GM23338 (cell line): ENCODE results near the gene MAP3K14. TPM values are rescaled to one million over a fixed set of nuclear protein-coding genes. Genes with fewer than 3 reads are reported as not detected.

Source experiments
- ATAC-seq: fragments of 200-7000 bp; cut with Tn5 transposase; 3 replicates; pipeline ENCODE4 v1.9.1; 2020
- DNase-seq: peaks from one replicate; pipeline ENCODE4 v3.0.0-alpha.2; 2015; ENCODE audit warnings: low spot score
- H2AFZ ChIP-seq: fragments of 200-600 bp; sonication (generic); 2 replicates; pipeline ENCODE4 v1.8.0; 2016; ENCODE audit warnings: antibody characterized with exemption, mild to moderate bottlenecking, moderate library complexity
- H3F3A ChIP-seq: fragments of 200-600 bp; sonication (generic); replicated peaks from 2 replicates; pipeline ENCODE4 v1.8.0; 2017; ENCODE audit warnings: antibody characterized with exemption, mixed run types, low read depth
- H3K27ac ChIP-seq: fragments of 200-600 bp; sonication (generic); 2 replicates; pipeline ENCODE4 v1.6.1; 2016; ENCODE audit warnings: low read depth
- H3K27me3 ChIP-seq: fragments of 200-600 bp; sonication (generic); 2 replicates; pipeline ENCODE4 v1.8.0; 2016; ENCODE audit warnings: mild to moderate bottlenecking, mixed run types, moderate library complexity; ENCODE audit not compliant: insufficient read depth
- H3K36me3 ChIP-seq: fragments of 200-600 bp; sonication (generic); 2 replicates; pipeline ENCODE4 v1.8.0; 2016; ENCODE audit warnings: mild to moderate bottlenecking; ENCODE audit not compliant: insufficient read depth
- H3K4me1 ChIP-seq: fragments of 200-600 bp; sonication (generic); 2 replicates; pipeline ENCODE4 v1.8.0; 2016; ENCODE audit warnings: mild to moderate bottlenecking, moderate library complexity; ENCODE audit not compliant: insufficient read depth
- H3K4me2 ChIP-seq: fragments of 200-600 bp; sonication (generic); 2 replicates; pipeline ENCODE4 v1.7.1; 2017; ENCODE audit warnings: mixed run types
- H3K4me3 ChIP-seq: fragments of 200-600 bp; sonication (generic); 2 replicates; pipeline ENCODE4 v1.6.1; 2016; ENCODE audit warnings: mixed run types
- H3K79me2 ChIP-seq: fragments of 200-600 bp; sonication (generic); replicated peaks from 2 replicates; pipeline ENCODE4 v1.8.0; 2017; ENCODE audit warnings: mild to moderate bottlenecking; ENCODE audit not compliant: insufficient read depth
- H3K9me2 ChIP-seq: fragments of 200-600 bp; sonication (generic); 2 replicates; pipeline ENCODE4 v1.8.0; 2017; ENCODE audit not compliant: insufficient read depth
- H4K20me1 ChIP-seq: fragments of 200-600 bp; sonication (generic); replicated peaks from 2 replicates; pipeline ENCODE4 v1.8.0; 2017; ENCODE audit warnings: mild to moderate bottlenecking; ENCODE audit not compliant: insufficient read depth
- H3K27ac Mint-ChIP-seq: 2 replicates; pipeline ENCODE4 v1.8.0; 2020; ENCODE audit warnings: inconsistent platforms, mild to moderate bottlenecking, moderate library complexity, mixed read lengths
- H3K27me3 Mint-ChIP-seq: 3 replicates; pipeline ENCODE4 v1.8.0; 2022; ENCODE audit warnings: low read depth, mild to moderate bottlenecking, moderate library complexity, mixed read lengths, inconsistent platforms; ENCODE audit not compliant: insufficient read depth, poor library complexity
- H3K36me3 Mint-ChIP-seq: 3 replicates; pipeline ENCODE4 v1.8.0; 2021; ENCODE audit warnings: low read depth, mild to moderate bottlenecking, inconsistent platforms, moderate library complexity, mixed read lengths
- H3K4me1 Mint-ChIP-seq: 3 replicates; pipeline ENCODE4 v1.8.0; 2020; ENCODE audit warnings: mild to moderate bottlenecking, inconsistent platforms, mixed read lengths
- H3K4me3 Mint-ChIP-seq: 3 replicates; pipeline ENCODE4 v1.8.0; 2021; ENCODE audit warnings: moderate library complexity, mild to moderate bottlenecking, inconsistent platforms, mixed read lengths
- H3K9me3 Mint-ChIP-seq: 3 replicates; pipeline ENCODE4 v1.8.0; 2020; ENCODE audit warnings: moderate library complexity, mild to moderate bottlenecking, inconsistent platforms, mixed read lengths
- CREB1 ChIP-seq: fragments of 250-450 bp; sonication (Bioruptor Pico); IDR thresholded peaks from 2 replicates; pipeline ENCODE4 v1.5.0; 2020; ENCODE audit warnings: low read depth, mild to moderate bottlenecking, moderate library complexity
- ETS1 ChIP-seq: IDR thresholded peaks from 2 replicates; pipeline ENCODE4 v1.6.1; 2016; ENCODE audit warnings: antibody characterized with exemption
- EZH2 ChIP-seq: fragments of 200-600 bp; sonication (generic); IDR thresholded peaks from one replicate; pipeline ENCODE4 v1.8.0; 2017; ENCODE audit warnings: antibody characterized with exemption, mild to moderate bottlenecking, low read depth; ENCODE audit not compliant: unreplicated experiment
- JUNB ChIP-seq: IDR thresholded peaks from one replicate; pipeline ENCODE4 v1.6.1; 2016; ENCODE audit warnings: antibody characterized with exemption; ENCODE audit not compliant: unreplicated experiment
- POLR2AphosphoS5 ChIP-seq: IDR thresholded peaks from 2 replicates; pipeline ENCODE4 v1.6.1; 2016; ENCODE audit warnings: antibody characterized with exemption, low read depth
- REST ChIP-seq: IDR thresholded peaks from one replicate; pipeline ENCODE4 v1.6.1; 2018; ENCODE audit warnings: antibody characterized with exemption; ENCODE audit not compliant: unreplicated experiment
- STAT1 ChIP-seq: IDR thresholded peaks from one replicate; pipeline ENCODE4 v1.6.1; 2016; ENCODE audit warnings: antibody characterized with exemption; ENCODE audit not compliant: unreplicated experiment
- ZNF114 ChIP-seq: fragments of 250-450 bp; sonication (Bioruptor Pico); IDR thresholded peaks from 2 replicates; pipeline ENCODE4 v1.5.0; 2020; ENCODE audit warnings: mild to moderate bottlenecking, moderate library complexity
- polyA plus RNA-seq: library from polyadenylated mRNA; unstranded; fragments of >200 nt; fragmentation: Nextera tagmentation; extraction: Ambion mirVana; gene quantifications from 2 replicates; pipeline ENCODE4 v1.2.1, GENCODE V29; 2016
- total RNA-seq: library from RNA; depleted of rRNA; stranded (reverse); fragments of >200 nt; shearing (Covaris generic); gene quantifications from 2 replicates; pipeline ENCODE4 v1.2.3, GENCODE V29; 2014
- TF ChIP-seq, protein P1 (sequence below), 2 experiments: fragments of 200-600 bp in 1 of 2; sonication (generic) in 1 of 2; conservative IDR thresholded peaks; 2 replicates each; pipeline versions ENCODE4 v1.5.1 to v1.6.1; 2016 to 2017; ENCODE audit warnings: antibody characterized with exemption in 2 of 2, low read depth in 2 of 2, mild to moderate bottlenecking in 2 of 2, moderate library complexity in 1 of 2

MAP3K14 gene
- total and polyA plus RNA-seq, 2 experiments from 2014 or later = 1.3 to 4.9 TPM

DNA sequence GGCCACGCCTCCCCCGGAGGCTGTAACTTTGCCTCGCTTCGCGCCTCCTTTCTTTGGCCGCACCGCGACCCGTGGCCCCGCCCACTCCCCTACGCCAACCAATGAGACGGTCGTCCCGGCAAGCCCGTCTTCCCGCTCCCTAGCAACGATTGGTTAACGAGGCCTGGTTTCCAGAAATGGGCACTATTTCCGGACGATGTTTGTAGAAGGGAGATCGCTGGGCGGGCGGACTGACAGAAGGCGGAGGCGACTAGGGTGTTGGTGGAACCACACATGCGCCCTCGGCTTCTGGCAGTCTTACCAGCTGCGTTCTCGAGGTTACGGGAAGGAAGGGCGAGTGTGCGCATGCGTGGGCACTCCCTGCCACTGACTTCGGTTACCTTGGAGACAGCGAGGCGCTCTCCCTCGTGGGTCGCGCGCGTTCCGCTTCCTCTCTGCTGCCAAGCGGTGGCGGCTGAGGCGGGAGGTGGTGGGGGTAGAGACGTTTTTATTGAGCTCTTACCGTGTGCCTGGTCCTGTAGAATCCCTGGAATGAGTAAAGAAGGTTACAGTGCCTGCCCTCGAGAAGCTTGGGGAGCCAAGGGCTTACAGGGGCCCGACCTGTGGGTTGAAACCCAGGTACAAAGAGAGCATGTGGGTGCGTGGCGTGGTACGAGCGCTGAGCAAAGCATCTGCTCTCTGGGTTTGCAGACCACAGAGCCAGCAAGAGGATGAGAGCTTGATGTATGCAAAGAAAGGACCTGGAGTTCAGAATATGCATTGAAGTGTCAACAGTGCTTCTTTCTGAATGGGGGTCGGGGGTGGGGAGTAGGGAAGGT lies 500 bp upstream of the MAP3K14 start:
- H3K4me1 ChIP-seq = peaks cover 25% of the 10 kb centered on the region
- peaks cover 18% of the 10 kb centered on the region for H3F3A ChIP-seq
- no peak for TF ChIP-seq STAT1
- peak; percentile 63 for TF ChIP-seq CREB1 (CRISPR knock-in tag)
- no peak for TF ChIP-seq EZH2
- TF ChIP-seq, protein P1, sequence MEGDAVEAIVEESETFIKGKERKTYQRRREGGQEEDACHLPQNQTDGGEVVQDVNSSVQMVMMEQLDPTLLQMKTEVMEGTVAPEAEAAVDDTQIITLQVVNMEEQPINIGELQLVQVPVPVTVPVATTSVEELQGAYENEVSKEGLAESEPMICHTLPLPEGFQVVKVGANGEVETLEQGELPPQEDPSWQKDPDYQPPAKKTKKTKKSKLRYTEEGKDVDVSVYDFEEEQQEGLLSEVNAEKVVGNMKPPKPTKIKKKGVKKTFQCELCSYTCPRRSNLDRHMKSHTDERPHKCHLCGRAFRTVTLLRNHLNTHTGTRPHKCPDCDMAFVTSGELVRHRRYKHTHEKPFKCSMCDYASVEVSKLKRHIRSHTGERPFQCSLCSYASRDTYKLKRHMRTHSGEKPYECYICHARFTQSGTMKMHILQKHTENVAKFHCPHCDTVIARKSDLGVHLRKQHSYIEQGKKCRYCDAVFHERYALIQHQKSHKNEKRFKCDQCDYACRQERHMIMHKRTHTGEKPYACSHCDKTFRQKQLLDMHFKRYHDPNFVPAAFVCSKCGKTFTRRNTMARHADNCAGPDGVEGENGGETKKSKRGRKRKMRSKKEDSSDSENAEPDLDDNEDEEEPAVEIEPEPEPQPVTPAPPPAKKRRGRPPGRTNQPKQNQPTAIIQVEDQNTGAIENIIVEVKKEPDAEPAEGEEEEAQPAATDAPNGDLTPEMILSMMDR (conservative IDR thresholded peaks at IDR 0.05; ENCODE audit: low read depth in 2 of 2) = no peak
- no peak for TF ChIP-seq JUNB
- no peak for TF ChIP-seq ZNF114 (CRISPR knock-in tag)
- peak; percentile 63 for TF ChIP-seq POLR2AphosphoS5
- no peak for TF ChIP-seq ETS1
- Mint-ChIP-seq H3K4me1 (peaks cover 23% of the 10 kb centered on the region), H3K27me3 (peaks cover 11% of the 10 kb centered on the region), H3K4me3 (peak overlapping the region; percentile 86), H3K27ac (peak overlapping the region; percentile 74), H3K36me3 (no peaks in the 10 kb centered on the region), H3K9me3 (no peaks in the 10 kb centered on the region)
- H4K20me1 ChIP-seq = peaks cover 27% of the 10 kb centered on the region
- peak; percentile 100 for DNase-seq
- H3K4me3 ChIP-seq = peak overlapping the region; percentile 93
- peaks cover 17% of the 10 kb centered on the region for H3K27me3 ChIP-seq
- peak overlapping the region; percentile 90 for H2AFZ ChIP-seq
- no peaks in the 10 kb centered on the region for H3K36me3 ChIP-seq
- peak; percentile 88 for ATAC-seq
- no peaks in the 10 kb centered on the region for H3K9me2 ChIP-seq
- H3K4me2 ChIP-seq = peak overlapping the region; percentile 90
- peak overlapping the region; percentile 70 for H3K27ac ChIP-seq
- peaks cover 37% of the 10 kb centered on the region for H3K79me2 ChIP-seq

GRCh38 chr17:45315648-45316433 lies 979 bp downstream of the MAP3K14 start:
- Histone ChIP-seq H3F3A (peaks cover 18% of the 10 kb centered on the region), H3K27ac (peak overlapping the region; percentile 32; the same call in 1 of the 2 replicates), H3K4me3 (peak overlapping the region; percentile 93), H3K4me2 (peak overlapping the region; percentile 97), H3K36me3 (no peaks in the 10 kb centered on the region), H3K9me2 (no peaks in the 10 kb centered on the region), H3K4me1 (peaks cover 25% of the 10 kb centered on the region), H3K79me2 (peaks cover 47% of the 10 kb centered on the region), H4K20me1 (peaks cover 30% of the 10 kb centered on the region), H3K27me3 (peaks cover 17% of the 10 kb centered on the region), H2AFZ (peak overlapping the region; percentile 95)
- Mint-ChIP-seq H3K27me3 (peaks cover 14% of the 10 kb centered on the region), H3K4me1 (peaks cover 25% of the 10 kb centered on the region), H3K9me3 (no peaks in the 10 kb centered on the region), H3K4me3 (peak overlapping the region; percentile 88), H3K36me3 (no peaks in the 10 kb centered on the region), H3K27ac (no peak overlapping the region)
- TF ChIP-seq REST = no peak
- TF ChIP-seq, protein P1 (conservative IDR thresholded peaks at IDR 0.05; ENCODE audit: low read depth in 2 of 2) = 0 out of 4 replicates have a peak, but pooled peaks of 1 of the 2 experiments have one; percentile 5
- DNase-seq = no peak
- ATAC-seq = no peak
